KOPT-K1 (cell line): ENCODE data around the gene SERTAD3.
"Not testable (repeated sequence)": the region's sequence is repeated elsewhere in the genome, so short reads cannot be mapped to it uniquely, and the experiment has no call there.

Experiments
- H3K27ac ChIP-seq: fragments of 200-600 bp; sonication (generic); 2 replicates; pipeline ENCODE4 v1.5.1; 2016; ENCODE audit warnings: antibody characterized with exemption, mild to moderate bottlenecking, low read depth, low read length; ENCODE audit not compliant: poor library complexity, severe bottlenecking
- H3K36me3 ChIP-seq: fragments of 200-600 bp; sonication (generic); 2 replicates; pipeline ENCODE4 v1.5.1; 2017; ENCODE audit warnings: antibody characterized with exemption, mild to moderate bottlenecking, low read length, moderate library complexity; ENCODE audit not compliant: insufficient read depth
- H3K9me3 ChIP-seq: fragments of 200-600 bp; sonication (generic); 2 replicates; pipeline ENCODE4 v1.5.1; 2017; ENCODE audit warnings: antibody characterized with exemption, low read length, mild to moderate bottlenecking; ENCODE audit not compliant: insufficient read depth, poor library complexity, severe bottlenecking

Gene SERTAD3

GRCh38 chr19:40465025-40465556 lies 21.0 kb upstream of the SERTAD3 start:
- Histone ChIP-seq H3K27ac (peak overlapping the region; percentile 26), H3K36me3 (no peaks in the 10 kb centered on the region), H3K9me3 (no peaks in the 10 kb centered on the region)

- Histone ChIP-seq H3K36me3 (no peaks in the 10 kb centered on the region), H3K27ac (no peak overlapping the region), H3K9me3 (no peaks in the 10 kb centered on the region)
Observed at GRCh38 chr19:40464059-40465024, 20.2 kb upstream of the SERTAD3 start.

GRCh38 chr19:40463587-40464037 lies 19.5 kb upstream of the SERTAD3 start:
- not testable (repeated sequence) for H3K9me3 ChIP-seq, H3K36me3 ChIP-seq, H3K27ac ChIP-seq

- Histone ChIP-seq H3K36me3 (no peaks in the 10 kb centered on the region), H3K9me3 (no peaks in the 10 kb centered on the region), H3K27ac (no peak overlapping the region)
Observed at GRCh38 chr19:40461669-40462221, 17.6 kb upstream of the SERTAD3 start.

GRCh38 chr19:40460185-40460584 lies 16.1 kb upstream of the SERTAD3 start:
- Histone ChIP-seq H3K9me3 (no peaks in the 10 kb centered on the region), H3K36me3 (no peaks in the 10 kb centered on the region), H3K27ac (no peak overlapping the region)

GRCh38 chr19:40458597-40458974 lies 14.5 kb upstream of the SERTAD3 start:
- Histone ChIP-seq H3K9me3 (no peaks in the 10 kb centered on the region), H3K36me3 (no peaks in the 10 kb centered on the region), H3K27ac (no peak overlapping the region)

GRCh38 chr19:40457953-40458596 lies 13.9 kb upstream of the SERTAD3 start:
- Histone ChIP-seq H3K9me3 (no peaks in the 10 kb centered on the region), H3K36me3 (no peaks in the 10 kb centered on the region), H3K27ac (no peak overlapping the region)

- no peaks in the 10 kb centered on the region for H3K9me3 ChIP-seq
- H3K36me3 ChIP-seq = no peaks in the 10 kb centered on the region
Observed at GRCh38 chr19:40457048-40457447, 12.9 kb upstream of the SERTAD3 start.

GRCh38 chr19:40453943-40454342 lies 9.8 kb upstream of the SERTAD3 start:
- not testable (repeated sequence) for H3K9me3 ChIP-seq, H3K27ac ChIP-seq, H3K36me3 ChIP-seq

More at GRCh38 chr19:40457048-40457447, 12.9 kb upstream of the SERTAD3 start:
- H3K27ac ChIP-seq = no peak overlapping the region

GRCh38 chr19:40453151-40453735 lies 9.1 kb upstream of the SERTAD3 start:
- Histone ChIP-seq H3K36me3 (no peaks in the 10 kb centered on the region), H3K9me3 (no peaks in the 10 kb centered on the region), H3K27ac (no peak overlapping the region)

GRCh38 chr19:40452016-40452415 lies 7.9 kb upstream of the SERTAD3 start:
- H3K27ac ChIP-seq = no peak overlapping the region
- no peaks in the 10 kb centered on the region for H3K36me3 ChIP-seq

GRCh38 chr19:40450664-40451063 lies 6.5 kb upstream of the SERTAD3 start:
- no peaks in the 10 kb centered on the region for H3K9me3 ChIP-seq
- no peaks in the 10 kb centered on the region for H3K36me3 ChIP-seq
- no peak overlapping the region for H3K27ac ChIP-seq

More at GRCh38 chr19:40452016-40452415, 7.9 kb upstream of the SERTAD3 start:
- no peaks in the 10 kb centered on the region for H3K9me3 ChIP-seq

GRCh38 chr19:40449506-40449905 lies 5.4 kb upstream of the SERTAD3 start:
- H3K9me3 ChIP-seq = no peaks in the 10 kb centered on the region
- no peak overlapping the region for H3K27ac ChIP-seq
- no peaks in the 10 kb centered on the region for H3K36me3 ChIP-seq

- H3K9me3 ChIP-seq = no peaks in the 10 kb centered on the region
- H3K36me3 ChIP-seq = peaks cover 5% of the 10 kb centered on the region; the same call in 1 of the 2 replicates
- H3K27ac ChIP-seq = no peak overlapping the region
Observed at GRCh38 chr19:40446263-40446784, 2.2 kb upstream of the SERTAD3 start.
